HCT116 (cell line): ENCODE data around the gene TRMO. TPM values are rescaled to one million over a fixed set of nuclear protein-coding genes. Genes with fewer than 3 reads are reported as not detected.
A peak's percentile ranks its signal among the peaks of the same experiment; 100 is the strongest.

Source experiments
- ATAC-seq: fragments of 200-7000 bp; cut with Tn5 transposase; 2 replicates; pipeline ENCODE4 v1.9.1; 2020; ENCODE audit warnings: mild to moderate bottlenecking, moderate library complexity
- BruUV-seq: library from RNA; stranded (reverse); fragments of 400-500 nt; replicated peaks from 2 replicates; lab custom pipeline; 2021; lab: Mats Ljungman, UMichigan
- CTCF ChIA-PET: fragments of 300-600 bp; sonication (Branson Sonifier 250); formaldehyde crosslinking; loops from one replicate; lab custom pipeline; 2021; ENCODE audit warnings: antibody characterized with exemption; lab: Charles Lee
- POLR2A ChIA-PET: fragments of 300-600, 350-600 bp; sonication (Branson Sonifier 250); formaldehyde crosslinking; loops from one replicate; lab custom pipeline; 2021; ENCODE audit warnings: antibody characterized with exemption; lab: Charles Lee
- RAD21 ChIA-PET, 2 experiments: fragments of 300-600 bp; sonication (Branson Sonifier 250); formaldehyde crosslinking; loops; one replicate each; lab custom pipeline; 2023; ENCODE audit warnings: low total read pairs in 2 of 2; ENCODE audit not compliant: uncharacterized antibody in 2 of 2, unreplicated experiment in 2 of 2, low non-redundant PET in 1 of 2; lab: Charles Lee
- DNase-seq: peaks from one replicate; pipeline ENCODE4 v3.0.0-alpha.2; 2010; ENCODE audit warnings: low read depth, low spot score
- H2AFZ ChIP-seq: fragments of 200-600 bp; shearing (Covaris generic), sonication (generic); 2 replicates; pipeline ENCODE4 v1.6.1; 2017; ENCODE audit warnings: low read depth, mixed run types, mixed read lengths, antibody characterized with exemption, low read length; ENCODE audit not compliant: poor library complexity, severe bottlenecking
- H3K27ac ChIP-seq: 2 replicates; pipeline ENCODE4 v1.5.1; 2012; ENCODE audit warnings: low read depth, low read length
- H3K27me3 ChIP-seq: fragments of 200-600 bp; sonication (generic); 2 replicates; pipeline ENCODE4 v1.6.1; 2016; ENCODE audit warnings: mixed run types, low read length, mixed read lengths; ENCODE audit not compliant: insufficient read depth
- H3K36me3 ChIP-seq, 2 experiments: fragments of 200-500 bp in 1 of 2; fragments of 200-600 bp in 1 of 2; sonication (Bioruptor generic) in 1 of 2; sonication (generic) in 1 of 2; 2 replicates each; pipeline versions ENCODE4 v1.5.1 to v1.6.1; 2014 to 2016; ENCODE audit warnings: low read length in 2 of 2, inconsistent platforms in 1 of 2, mixed read lengths in 1 of 2, mixed run types in 1 of 2; ENCODE audit not compliant: insufficient read depth in 2 of 2, control insufficient read depth in 1 of 2
- H3K4me1 ChIP-seq, 2 experiments: fragments of 200-600 bp in 1 of 2; sonication (generic) in 1 of 2; 2 replicates each; pipeline versions ENCODE4 v1.5.1 to v1.6.1; 2012 to 2017; ENCODE audit warnings: low read length in 2 of 2, inconsistent platforms in 1 of 2, mild to moderate bottlenecking in 1 of 2, mixed read lengths in 1 of 2, mixed run types in 1 of 2, moderate library complexity in 1 of 2; ENCODE audit not compliant: insufficient read depth in 2 of 2, control insufficient read depth in 1 of 2
- H3K4me2 ChIP-seq: fragments of 200-600 bp; sonication (generic); 2 replicates; pipeline ENCODE4 v1.6.1; 2017; ENCODE audit warnings: mixed run types, low read length, mixed read lengths
- H3K4me3 ChIP-seq, 2 experiments: fragments of 200-600 bp in 1 of 2; sonication (generic) in 1 of 2; replicated peaks in 1 of 2; 2 replicates each; pipeline ENCODE4 v1.5.1; 2011 to 2016; ENCODE audit warnings: low read length in 2 of 2, control low read depth in 1 of 2, low read depth in 1 of 2, mild to moderate bottlenecking in 1 of 2, mixed read lengths in 1 of 2, mixed run types in 1 of 2
- H3K79me2 ChIP-seq: fragments of 200-600 bp; sonication (generic); 2 replicates; pipeline ENCODE4 v1.6.1; 2017; ENCODE audit warnings: mild to moderate bottlenecking, mixed run types, low read length, moderate library complexity, mixed read lengths; ENCODE audit not compliant: insufficient read depth
- H3K9ac ChIP-seq: fragments of 200-600 bp; sonication (generic); 2 replicates; pipeline ENCODE4 v1.6.1; 2016; ENCODE audit warnings: low read length, mixed read lengths
- H3K9me2 ChIP-seq: fragments of 200-600 bp; sonication (generic), shearing (Covaris generic); 2 replicates; pipeline ENCODE4 v1.6.1; 2017; ENCODE audit warnings: mixed run types, mild to moderate bottlenecking, moderate library complexity; ENCODE audit not compliant: insufficient read depth
- H3K9me3 ChIP-seq, 2 experiments: fragments of 200-500 bp in 1 of 2; fragments of 200-600 bp in 1 of 2; sonication (Bioruptor generic) in 1 of 2; sonication (generic) in 1 of 2; 2 replicates each; pipeline ENCODE4 v1.6.1; 2014 to 2017; ENCODE audit warnings: low read length in 2 of 2, mixed read lengths in 2 of 2, inconsistent platforms in 1 of 2, low read depth in 1 of 2, mild to moderate bottlenecking in 1 of 2, mixed run types in 1 of 2, moderate library complexity in 1 of 2; ENCODE audit not compliant: control insufficient read depth in 1 of 2, insufficient read depth in 1 of 2
- H4K20me1 ChIP-seq: fragments of 200-600 bp; sonication (generic), shearing (Covaris generic); 2 replicates; pipeline ENCODE4 v1.6.1; 2017; ENCODE audit warnings: mixed run types, mild to moderate bottlenecking, moderate library complexity; ENCODE audit not compliant: insufficient read depth
- ATF3 ChIP-seq: IDR thresholded peaks from 2 replicates; pipeline ENCODE4 v1.6.1; 2012
- CEBPB ChIP-seq: IDR thresholded peaks from 2 replicates; pipeline ENCODE4 v1.6.1; 2012; ENCODE audit warnings: low read depth
- CTCF ChIP-seq, 3 experiments: fragments of 200-600 bp in 1 of 3; sonication (generic) in 1 of 3; IDR thresholded peaks in 2 of 3; conservative IDR thresholded peaks in 1 of 3; 2 replicates each; pipeline ENCODE4 v1.5.1; 2012 to 2017; ENCODE audit warnings: low read depth in 2 of 3, low read length in 2 of 3, antibody characterized with exemption in 1 of 3, borderline replicate concordance in 1 of 3, control low read depth in 1 of 3, mild to moderate bottlenecking in 1 of 3, mixed read lengths in 1 of 3, mixed run types in 1 of 3, moderate library complexity in 1 of 3; ENCODE audit not compliant: insufficient read depth in 1 of 3
- EZH2phosphoT487 ChIP-seq: fragments of 200-600 bp; IDR thresholded peaks from 2 replicates; pipeline ENCODE4 v1.6.1; 2018; ENCODE audit warnings: antibody characterized with exemption, borderline replicate concordance
- POLR2AphosphoS5 ChIP-seq: IDR thresholded peaks from 2 replicates; pipeline ENCODE4 v1.6.1; 2011; ENCODE audit warnings: mild to moderate bottlenecking, low read depth, low read length, moderate library complexity
- RAD21 ChIP-seq: IDR thresholded peaks from 2 replicates; pipeline ENCODE4 v1.6.1; 2012; ENCODE audit warnings: low read depth, mild to moderate bottlenecking
- intact Hi-C: fragments of 100-400 bp; cut with micrococcal nuclease; formaldehyde crosslinking; loops from 2 replicates; pipeline ENCODE4 v1.10.0; 2022
- total RNA-seq: library from RNA; stranded (reverse); gene quantifications from one replicate; pipeline ENCODE4 v1.2.1, GENCODE V29; 2021; ENCODE audit not compliant: unreplicated experiment

TRMO gene
- total RNA-seq, 1 experiment from 2014 or later: 10.2 TPM

GRCh38 chr9:97895695-97896332 is 26.5 kb downstream of the TRMO start:
- ChIA-PET POLR2A (no interaction called here), RAD21 (no interaction called here), CTCF (interaction anchor here (0.9 to 1.3 kb wide), 3 partner anchors 10 to 18 kb away, joined by 4 to 7 read pairs (median 5); no protein-coding TSS in a partner anchor)
- H3K4me3 ChIP-seq: no peak overlapping the region
- no peaks in the 10 kb centered on the region for H3K27me3 ChIP-seq
- H2AFZ ChIP-seq: no peak overlapping the region
- no peaks in the 10 kb centered on the region for H3K9me2 ChIP-seq
- H3K9ac ChIP-seq: no peak overlapping the region
- DNase-seq (peak; percentile 23), ATAC-seq (peak; percentile 97)
- H3K4me2 ChIP-seq: no peak overlapping the region
- H3K36me3 ChIP-seq: no peaks in the 10 kb centered on the region
- no peak overlapping the region for H3K27ac ChIP-seq
- H3K4me1 ChIP-seq: no peaks in the 10 kb centered on the region
- TF ChIP-seq RAD21 (peak; percentile 23; the same call in 1 of the 2 replicates), CTCF (IDR thresholded peaks at IDR 0.05 in 2 of 3, conservative IDR thresholded peaks at IDR 0.05 in 1 of 3; ENCODE audit: borderline replicate concordance in 1 of 3, insufficient read depth in 1 of 3, low read depth in 2 of 3, low read length in 2 of 3) (peak; percentile 15 to 53 (median 41); a peak in 4 of 6 replicates), EZH2phosphoT487 (no peak)
- no peaks in the 10 kb centered on the region for H3K9me3 ChIP-seq
- intact Hi-C loops: no loop called here
- H3K79me2 ChIP-seq: no peaks in the 10 kb centered on the region
- H4K20me1 ChIP-seq: no peaks in the 10 kb centered on the region
- BruUV-seq: no TSS peak

GRCh38 chr9:97895211-97895610 is 27.1 kb downstream of the TRMO start:
- BruUV-seq: no TSS peak
- ChIA-PET CTCF (interaction anchor here (1.0 to 1.3 kb wide), 2 partner anchors 10 to 18 kb away, joined by 5 to 7 read pairs; no protein-coding TSS in a partner anchor), POLR2A (no interaction called here), RAD21 (no interaction called here)
- H3K4me1 ChIP-seq: no peaks in the 10 kb centered on the region
- DNase-seq (no peak), ATAC-seq (no peak)
- no peak overlapping the region for H3K9ac ChIP-seq
- no peaks in the 10 kb centered on the region for H4K20me1 ChIP-seq
- intact Hi-C loops: no loop called here
- no peaks in the 10 kb centered on the region for H3K9me2 ChIP-seq
- H3K4me3 ChIP-seq: no peak overlapping the region
- H3K27me3 ChIP-seq: no peaks in the 10 kb centered on the region
- no peak overlapping the region for H3K27ac ChIP-seq
- H3K9me3 ChIP-seq: no peaks in the 10 kb centered on the region
- no peaks in the 10 kb centered on the region for H3K36me3 ChIP-seq
- no peak overlapping the region for H3K4me2 ChIP-seq
- TF ChIP-seq POLR2AphosphoS5 (no peak), CEBPB (no peak), ATF3 (no peak)
- no peak overlapping the region for H2AFZ ChIP-seq
- no peaks in the 10 kb centered on the region for H3K79me2 ChIP-seq
